ENCODE data around the gene FARSA.
"Not testable (repeated sequence)": the region's sequence is repeated elsewhere in the genome, so short reads cannot be mapped to it uniquely, and the experiment has no call there.

The FARSA gene

DNA sequence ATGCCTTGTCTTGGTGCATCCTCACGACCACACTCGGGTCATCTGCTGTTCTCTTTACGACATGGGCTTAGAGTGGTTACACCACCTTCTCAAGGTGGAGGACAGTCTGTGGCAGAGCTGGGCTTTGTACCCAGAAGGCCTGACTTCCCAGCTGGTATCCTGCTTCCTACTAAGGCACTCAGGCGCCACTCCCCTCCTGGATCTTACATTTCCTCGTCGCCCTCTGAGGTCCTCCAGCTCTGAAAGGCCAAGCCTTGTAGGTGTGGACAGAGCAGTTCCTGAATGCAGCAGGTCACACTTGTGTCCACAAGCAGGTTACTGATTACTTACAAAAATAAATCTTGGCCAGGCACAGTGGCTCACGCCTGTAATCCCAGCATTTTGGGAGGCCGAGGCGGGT is 26.3 kb downstream of the FARSA start:
- no peak overlapping the region for H3K4me3 ChIP-seq (ENCODE audit: low read depth, low read length)
- DNase-seq (ENCODE audit: low read depth) = no peak

- DNase-seq (ENCODE audit: low read depth) = no peak
- no peak overlapping the region for H3K4me3 ChIP-seq (ENCODE audit: low read depth, low read length)
These were observed 33.5 kb downstream of the FARSA start for GRCh38 chr19:12899891-12900518.

GRCh38 chr19:12896460-12896859 is 37.1 kb downstream of the FARSA start:
- DNase-seq (ENCODE audit: low read depth) = no peak
- no peak overlapping the region for H3K4me3 ChIP-seq (ENCODE audit: low read depth, low read length)

DNA sequence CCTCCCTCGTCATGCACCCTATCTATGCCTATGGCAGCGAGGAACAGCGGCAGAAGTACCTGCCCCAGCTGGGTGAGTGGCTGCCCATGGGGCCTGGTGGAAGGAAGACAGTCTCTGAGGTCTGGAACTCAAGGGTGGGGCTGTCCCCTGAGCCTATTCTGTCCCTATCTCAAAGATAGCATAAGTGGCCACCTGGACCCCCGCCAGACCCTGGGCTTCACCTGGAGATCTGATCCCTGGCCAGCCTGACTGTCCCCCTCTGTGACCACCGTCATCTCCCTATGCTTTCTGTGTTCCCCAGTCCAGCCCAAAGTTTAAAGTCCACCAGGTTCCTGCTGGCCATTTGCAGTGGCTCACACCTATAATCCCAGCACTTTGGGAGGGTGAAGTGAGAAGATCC is 39.9 kb downstream of the FARSA start:
- no peak for DNase-seq (ENCODE audit: low read depth)
- H3K4me3 ChIP-seq (ENCODE audit: low read depth, low read length) = no peak overlapping the region

GRCh38 chr19:12891553-12892021 is 41.9 kb downstream of the FARSA start:
- DNase-seq (ENCODE audit: low read depth) = no peak
- H3K4me3 ChIP-seq (ENCODE audit: low read depth, low read length) = peak overlapping the region; percentile 92

DNA sequence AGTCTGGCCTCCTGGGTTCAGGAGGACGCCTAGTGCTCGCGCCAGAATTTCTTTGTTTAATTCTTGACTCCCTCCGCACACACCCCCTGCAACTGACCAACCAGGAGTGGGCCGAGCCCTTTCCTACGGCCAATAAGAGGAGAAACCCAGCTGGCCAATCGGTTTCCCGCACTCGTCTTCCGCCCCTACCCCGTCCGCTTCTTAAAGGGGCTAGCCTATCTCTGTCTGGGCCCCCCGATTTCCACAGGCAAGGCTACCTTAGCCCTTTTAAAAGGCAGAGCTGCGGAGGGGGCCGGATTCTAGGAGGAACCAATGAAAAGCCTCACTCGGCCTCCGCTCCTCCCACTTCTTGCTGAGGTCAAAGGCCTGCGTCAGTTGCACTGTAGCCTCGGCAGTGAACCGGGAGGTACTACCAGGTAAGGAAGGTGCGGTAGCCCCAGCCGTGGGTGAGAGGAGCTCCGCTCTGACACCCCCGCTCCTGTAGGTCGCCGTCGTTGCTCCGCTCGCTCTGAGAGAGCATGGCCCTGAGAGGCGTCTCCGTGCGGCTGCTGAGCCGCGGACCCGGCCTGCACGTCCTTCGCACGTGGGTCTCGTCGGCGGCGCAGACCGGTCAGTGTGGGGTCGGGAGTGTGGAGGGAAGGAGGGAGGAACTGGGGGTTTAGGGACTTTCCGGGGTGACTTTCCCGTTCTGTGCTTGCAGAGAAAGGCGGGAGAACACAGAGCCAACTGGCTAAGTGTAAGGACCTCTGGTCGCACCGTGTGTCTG is 42.5 kb downstream of the FARSA start, which contains the start of gene GCDH:
Gene GCDH, plus strand, starts transcription at position 374 of the 766 bp plus-strand sequence. Its CDS starts 145 bp downstream, at position 519.
- H3K4me3 ChIP-seq (ENCODE audit: low read depth, low read length) = peak within 1 kb of the TSS; percentile 92
- DNase-seq (ENCODE audit: low read depth) = peak; percentile 94

DNA sequence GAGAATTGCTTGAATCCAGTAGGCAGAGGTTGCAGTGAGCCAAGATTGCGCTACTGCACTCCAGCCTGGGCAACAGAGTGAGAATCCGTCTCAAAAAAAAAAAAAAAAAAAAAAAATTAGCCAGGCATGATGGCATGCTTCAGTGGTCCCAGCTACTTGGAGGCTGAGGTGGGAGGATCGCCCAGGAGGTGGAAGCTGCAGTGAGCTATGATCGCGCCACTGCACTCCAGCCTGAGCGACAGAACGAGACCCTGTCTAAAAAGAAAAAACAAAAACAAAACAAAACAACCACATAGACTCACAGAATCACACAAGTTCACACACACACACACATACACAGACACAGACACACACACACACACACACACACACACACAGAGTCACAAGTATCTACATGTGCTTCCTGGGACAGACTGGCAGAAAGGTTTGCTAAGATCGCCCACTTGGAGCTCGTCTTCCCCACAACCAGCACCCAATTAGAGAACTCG is 43.2 kb downstream of the FARSA start:
- H3K4me3 ChIP-seq (ENCODE audit: low read depth, low read length) = peak overlapping the region; percentile 25
- not testable (repeated sequence) for DNase-seq (ENCODE audit: low read depth)

GRCh38 chr19:12888006-12888603 is 45.4 kb downstream of the FARSA start:
- no peak for DNase-seq (ENCODE audit: low read depth)
- H3K4me3 ChIP-seq (ENCODE audit: low read depth, low read length) = no peak overlapping the region

- DNase-seq (ENCODE audit: low read depth) = no peak
- H3K4me3 ChIP-seq (ENCODE audit: low read depth, low read length) = no peak within 1 kb of the TSS
These were observed 46.4 kb downstream of the FARSA start, which contains the start of gene KLF1 for GRCh38 chr19:12886969-12887747. TSS of gene KLF1 (minus strand) at chr19:12887201. CDS start at chr19:12887140, 61 bp downstream.

DNA sequence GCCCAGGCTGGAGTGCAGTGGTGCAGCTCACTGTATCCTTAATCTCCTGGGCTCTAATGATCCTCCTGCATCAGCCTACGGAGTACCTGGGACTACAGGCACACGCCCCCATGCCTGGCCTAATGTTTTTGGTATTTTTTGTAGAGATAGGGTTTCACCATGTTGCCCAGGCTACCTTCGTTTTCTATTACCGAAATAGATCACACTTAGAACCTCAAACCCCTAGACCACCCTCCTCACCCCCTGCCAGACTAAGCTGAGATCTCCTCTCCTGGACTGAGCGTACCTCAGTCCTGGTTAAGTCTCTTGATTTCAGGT is 46.9 kb downstream of the FARSA start:
- no peak for DNase-seq (ENCODE audit: low read depth)
- no peak overlapping the region for H3K4me3 ChIP-seq (ENCODE audit: low read depth, low read length)

GRCh38 chr19:12885749-12886650 is 47.5 kb downstream of the FARSA start:
- H3K4me3 ChIP-seq (ENCODE audit: low read depth, low read length) = peak overlapping the region; percentile 28
- DNase-seq (ENCODE audit: low read depth) = no peak

GRCh38 chr19:12884926-12885748 is 48.4 kb downstream of the FARSA start:
- DNase-seq (ENCODE audit: low read depth) = no peak
- H3K4me3 ChIP-seq (ENCODE audit: low read depth, low read length) = peak overlapping the region; percentile 28

- no peak for DNase-seq (ENCODE audit: low read depth)
- no peak overlapping the region for H3K4me3 ChIP-seq (ENCODE audit: low read depth, low read length)
These were observed 48.9 kb downstream of the FARSA start for GRCh38 chr19:12884627-12884925.

- DNase-seq (ENCODE audit: low read depth) = no peak
These were observed 49.3 kb downstream of the FARSA start for GRCh38 chr19:12884202-12884601.

GRCh38 chr19:12882589-12882988 is 50.9 kb downstream of the FARSA start:
- H3K4me3 ChIP-seq (ENCODE audit: low read depth, low read length) = no peak overlapping the region
- no peak for DNase-seq (ENCODE audit: low read depth)

More at GRCh38 chr19:12884202-12884601, 49.3 kb downstream of the FARSA start:
- H3K4me3 ChIP-seq (ENCODE audit: low read depth, low read length) = no peak overlapping the region

GRCh38 chr19:12881172-12881808 is 52.2 kb downstream of the FARSA start, which contains the start of gene DNASE2:
TSS of gene DNASE2 (minus strand) at chr19:12881449. CDS start at chr19:12881375, 74 bp downstream.
- peak; percentile 62 for DNase-seq (ENCODE audit: low read depth)
- peak within 1 kb of the TSS; percentile 72 for H3K4me3 ChIP-seq (ENCODE audit: low read depth, low read length)

- no peak for DNase-seq (ENCODE audit: low read depth)
- H3K4me3 ChIP-seq (ENCODE audit: low read depth, low read length) = peak overlapping the region; percentile 72
These were observed 52.9 kb downstream of the FARSA start for GRCh38 chr19:12880551-12881171.
